Measurements from ENCODE around the gene ACOX1. TPM values are rescaled to one million over a fixed set of nuclear protein-coding genes. Genes with fewer than 3 reads are reported as not detected.

The ACOX1 gene
- total and polyA plus RNA-seq, 2 of the 13 experiments (the other 11 are each of a cell fraction or from before 2014, with no cell fraction given), result 86.4 to 120 TPM

DNA sequence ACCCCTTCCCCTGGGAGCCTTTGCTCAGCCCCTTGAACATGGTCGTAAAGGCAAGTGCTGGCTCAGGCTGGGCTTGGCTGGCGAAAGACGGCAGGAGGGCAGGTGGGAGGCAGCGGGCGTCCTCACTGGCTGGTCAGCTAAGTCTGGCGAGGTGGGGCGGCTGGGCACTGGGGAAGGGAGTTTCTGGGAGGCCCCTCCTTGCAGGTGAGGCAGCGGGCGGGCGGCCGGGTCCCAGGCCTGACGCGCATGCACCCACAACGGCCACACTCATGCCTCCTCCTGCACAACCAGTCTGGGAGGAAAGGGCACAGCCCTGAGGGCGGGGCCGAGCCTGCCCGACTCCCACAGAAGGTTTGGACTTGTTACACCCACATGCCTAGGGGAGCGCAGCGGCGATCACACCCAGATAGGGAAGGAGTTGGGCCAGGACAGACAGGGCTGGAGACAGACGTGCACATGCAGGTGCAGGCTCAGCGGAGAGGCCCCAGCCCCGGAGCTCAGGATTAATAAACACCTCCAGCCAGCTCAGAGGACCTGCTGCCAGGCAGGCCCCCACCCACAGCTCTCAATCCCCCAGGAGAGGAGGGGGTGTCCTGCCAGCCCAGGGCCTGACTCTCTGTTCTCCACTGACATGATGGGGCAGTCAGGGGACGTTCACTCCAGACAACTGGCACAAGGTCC lies 48.3 kb upstream of the ACOX1 start, which contains the start of gene EVPL (continued):
- TF ChIP-seq ZNF335 (CRISPR knock-in tag; IDR thresholded peaks at IDR 0.05) (no peak; the same call in 1 of the 2 replicates), ETV6 (CRISPR knock-in tag; conservative IDR thresholded peaks at IDR 0.05) (no peak), ZSCAN25 (CRISPR knock-in tag; IDR thresholded peaks at IDR 0.05) (0 out of 2 replicates have a peak, but pooled peaks have one; percentile 32), SP140L (CRISPR knock-in tag; IDR thresholded peaks at IDR 0.05; ENCODE audit: borderline replicate concordance) (no peak), ZNF841 (CRISPR knock-in tag; IDR thresholded peaks at IDR 0.05; ENCODE audit: borderline replicate concordance) (no peak), TAF15 (IDR thresholded peaks at IDR 0.05; ENCODE audit: low read depth, low read length, poor library complexity, severe bottlenecking) (no peak), ZNF260 (CRISPR knock-in tag; IDR thresholded peaks at IDR 0.05; ENCODE audit: borderline replicate concordance, low read depth) (no peak), SP1 (IDR thresholded peaks at IDR 0.05) (no peak), SP1 (CRISPR knock-in tag; IDR thresholded peaks at IDR 0.05) (peak; percentile 77), ZSCAN22 (CRISPR knock-in tag; IDR thresholded peaks at IDR 0.05) (no peak), GTF3A (CRISPR knock-in tag; conservative IDR thresholded peaks at IDR 0.05) (no peak; the same call in 1 of the 2 replicates)
- TF ChIP-seq, protein P1, sequence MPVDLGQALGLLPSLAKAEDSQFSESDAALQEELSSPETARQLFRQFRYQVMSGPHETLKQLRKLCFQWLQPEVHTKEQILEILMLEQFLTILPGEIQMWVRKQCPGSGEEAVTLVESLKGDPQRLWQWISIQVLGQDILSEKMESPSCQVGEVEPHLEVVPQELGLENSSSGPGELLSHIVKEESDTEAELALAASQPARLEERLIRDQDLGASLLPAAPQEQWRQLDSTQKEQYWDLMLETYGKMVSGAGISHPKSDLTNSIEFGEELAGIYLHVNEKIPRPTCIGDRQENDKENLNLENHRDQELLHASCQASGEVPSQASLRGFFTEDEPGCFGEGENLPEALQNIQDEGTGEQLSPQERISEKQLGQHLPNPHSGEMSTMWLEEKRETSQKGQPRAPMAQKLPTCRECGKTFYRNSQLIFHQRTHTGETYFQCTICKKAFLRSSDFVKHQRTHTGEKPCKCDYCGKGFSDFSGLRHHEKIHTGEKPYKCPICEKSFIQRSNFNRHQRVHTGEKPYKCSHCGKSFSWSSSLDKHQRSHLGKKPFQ (CRISPR knock-in tag; IDR thresholded peaks at IDR 0.05; ENCODE audit: insufficient replicate concordance), result peak; percentile 94
- TF ChIP-seq, protein P2, sequence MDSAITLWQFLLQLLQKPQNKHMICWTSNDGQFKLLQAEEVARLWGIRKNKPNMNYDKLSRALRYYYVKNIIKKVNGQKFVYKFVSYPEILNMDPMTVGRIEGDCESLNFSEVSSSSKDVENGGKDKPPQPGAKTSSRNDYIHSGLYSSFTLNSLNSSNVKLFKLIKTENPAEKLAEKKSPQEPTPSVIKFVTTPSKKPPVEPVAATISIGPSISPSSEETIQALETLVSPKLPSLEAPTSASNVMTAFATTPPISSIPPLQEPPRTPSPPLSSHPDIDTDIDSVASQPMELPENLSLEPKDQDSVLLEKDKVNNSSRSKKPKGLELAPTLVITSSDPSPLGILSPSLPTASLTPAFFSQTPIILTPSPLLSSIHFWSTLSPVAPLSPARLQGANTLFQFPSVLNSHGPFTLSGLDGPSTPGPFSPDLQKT (CRISPR knock-in tag; IDR thresholded peaks at IDR 0.05; ENCODE audit: borderline replicate concordance), result no peak
- TF ChIP-seq, protein P3, sequence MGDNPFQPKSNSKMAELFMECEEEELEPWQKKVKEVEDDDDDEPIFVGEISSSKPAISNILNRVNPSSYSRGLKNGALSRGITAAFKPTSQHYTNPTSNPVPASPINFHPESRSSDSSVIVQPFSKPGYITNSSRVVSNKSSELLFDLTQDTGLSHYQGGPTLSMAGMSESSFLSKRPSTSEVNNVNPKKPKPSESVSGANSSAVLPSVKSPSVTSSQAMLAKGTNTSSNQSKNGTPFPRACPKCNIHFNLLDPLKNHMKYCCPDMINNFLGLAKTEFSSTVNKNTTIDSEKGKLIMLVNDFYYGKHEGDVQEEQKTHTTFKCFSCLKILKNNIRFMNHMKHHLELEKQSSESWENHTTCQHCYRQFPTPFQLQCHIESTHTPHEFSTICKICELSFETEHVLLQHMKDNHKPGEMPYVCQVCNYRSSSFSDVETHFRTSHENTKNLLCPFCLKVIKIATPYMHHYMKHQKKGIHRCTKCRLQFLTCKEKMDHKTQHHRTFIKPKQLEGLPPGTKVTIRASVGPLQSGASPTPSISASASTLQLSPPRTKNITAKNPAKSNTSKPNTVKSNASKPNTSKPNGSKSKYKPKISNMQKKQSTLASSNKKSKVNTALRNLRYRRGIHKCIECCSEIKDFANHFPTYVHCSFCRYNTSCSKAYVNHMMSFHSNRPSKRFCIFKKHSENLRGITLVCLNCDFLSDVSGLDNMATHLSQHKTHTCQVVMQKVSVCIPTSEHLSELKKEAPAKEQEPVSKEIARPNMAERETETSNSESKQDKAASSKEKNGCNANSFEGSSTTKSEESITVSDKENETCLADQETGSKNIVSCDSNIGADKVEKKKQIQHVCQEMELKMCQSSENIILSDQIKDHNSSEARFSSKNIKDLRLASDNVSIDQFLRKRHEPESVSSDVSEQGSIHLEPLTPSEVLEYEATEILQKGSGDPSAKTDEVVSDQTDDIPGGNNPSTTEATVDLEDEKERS (CRISPR knock-in tag; IDR thresholded peaks at IDR 0.05), result no peak; the same call in 1 of the 2 replicates
- TF ChIP-seq, protein P4, sequence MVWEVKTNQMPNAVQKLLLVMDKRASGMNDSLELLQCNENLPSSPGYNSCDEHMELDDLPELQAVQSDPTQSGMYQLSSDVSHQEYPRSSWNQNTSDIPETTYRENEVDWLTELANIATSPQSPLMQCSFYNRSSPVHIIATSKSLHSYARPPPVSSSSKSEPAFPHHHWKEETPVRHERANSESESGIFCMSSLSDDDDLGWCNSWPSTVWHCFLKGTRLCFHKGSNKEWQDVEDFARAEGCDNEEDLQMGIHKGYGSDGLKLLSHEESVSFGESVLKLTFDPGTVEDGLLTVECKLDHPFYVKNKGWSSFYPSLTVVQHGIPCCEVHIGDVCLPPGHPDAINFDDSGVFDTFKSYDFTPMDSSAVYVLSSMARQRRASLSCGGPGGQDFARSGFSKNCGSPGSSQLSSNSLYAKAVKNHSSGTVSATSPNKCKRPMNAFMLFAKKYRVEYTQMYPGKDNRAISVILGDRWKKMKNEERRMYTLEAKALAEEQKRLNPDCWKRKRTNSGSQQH (CRISPR knock-in tag; IDR thresholded peaks at IDR 0.05; ENCODE audit: low read depth), result no peak
- TF ChIP-seq, protein P5, sequence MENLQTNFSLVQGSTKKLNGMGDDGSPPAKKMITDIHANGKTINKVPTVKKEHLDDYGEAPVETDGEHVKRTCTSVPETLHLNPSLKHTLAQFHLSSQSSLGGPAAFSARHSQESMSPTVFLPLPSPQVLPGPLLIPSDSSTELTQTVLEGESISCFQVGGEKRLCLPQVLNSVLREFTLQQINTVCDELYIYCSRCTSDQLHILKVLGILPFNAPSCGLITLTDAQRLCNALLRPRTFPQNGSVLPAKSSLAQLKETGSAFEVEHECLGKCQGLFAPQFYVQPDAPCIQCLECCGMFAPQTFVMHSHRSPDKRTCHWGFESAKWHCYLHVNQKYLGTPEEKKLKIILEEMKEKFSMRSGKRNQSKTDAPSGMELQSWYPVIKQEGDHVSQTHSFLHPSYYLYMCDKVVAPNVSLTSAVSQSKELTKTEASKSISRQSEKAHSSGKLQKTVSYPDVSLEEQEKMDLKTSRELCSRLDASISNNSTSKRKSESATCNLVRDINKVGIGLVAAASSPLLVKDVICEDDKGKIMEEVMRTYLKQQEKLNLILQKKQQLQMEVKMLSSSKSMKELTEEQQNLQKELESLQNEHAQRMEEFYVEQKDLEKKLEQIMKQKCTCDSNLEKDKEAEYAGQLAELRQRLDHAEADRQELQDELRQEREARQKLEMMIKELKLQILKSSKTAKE (CRISPR knock-in tag; IDR thresholded peaks at IDR 0.05; ENCODE audit: borderline replicate concordance), result peak; percentile 50
- TF ChIP-seq, protein P6, sequence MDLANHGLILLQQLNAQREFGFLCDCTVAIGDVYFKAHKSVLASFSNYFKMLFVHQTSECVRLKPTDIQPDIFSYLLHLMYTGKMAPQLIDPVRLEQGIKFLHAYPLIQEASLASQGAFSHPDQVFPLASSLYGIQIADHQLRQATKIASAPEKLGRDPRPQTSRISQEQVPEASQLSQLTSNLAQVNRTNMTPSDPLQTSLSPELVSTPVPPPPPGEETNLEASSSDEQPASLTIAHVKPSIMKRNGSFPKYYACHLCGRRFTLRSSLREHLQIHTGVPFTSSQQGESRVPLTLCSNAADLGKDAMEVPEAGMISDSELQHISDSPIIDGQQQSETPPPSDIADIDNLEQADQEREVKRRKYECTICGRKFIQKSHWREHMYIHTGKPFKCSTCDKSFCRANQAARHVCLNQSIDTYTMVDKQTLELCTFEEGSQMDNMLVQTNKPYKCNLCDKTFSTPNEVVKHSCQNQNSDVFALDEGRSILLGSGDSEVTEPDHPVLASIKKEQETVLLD (CRISPR knock-in tag; IDR thresholded peaks at IDR 0.05; ENCODE audit: low read depth), result no peak
